ENCODE results near the gene DNAH7. TPM values are rescaled to one million over a fixed set of nuclear protein-coding genes. Genes with fewer than 3 reads are reported as not detected.
A peak's percentile ranks its signal among the peaks of the same experiment; 100 is the strongest.

DNAH7 gene
- 0.10 TPM for total RNA-seq

- Histone ChIP-seq H3K9me3 (ENCODE audit: low read depth, low read length) (no peaks in the 10 kb centered on the region), H3K4me1 (ENCODE audit: insufficient read depth, low read length) (peaks cover 14% of the 10 kb centered on the region), H3K4me3 (ENCODE audit: low read length) (peak within 1 kb of the TSS; percentile 47), H3K27me3 (ENCODE audit: insufficient read depth, low read length) (no peaks in the 10 kb centered on the region)
Measured at GRCh38 chr2:196068271-196069209, at the start of gene DNAH7. Gene DNAH7, minus strand, starts transcription at chr2:196068837. Its CDS starts 126 bp downstream, at chr2:196068711.

DNA sequence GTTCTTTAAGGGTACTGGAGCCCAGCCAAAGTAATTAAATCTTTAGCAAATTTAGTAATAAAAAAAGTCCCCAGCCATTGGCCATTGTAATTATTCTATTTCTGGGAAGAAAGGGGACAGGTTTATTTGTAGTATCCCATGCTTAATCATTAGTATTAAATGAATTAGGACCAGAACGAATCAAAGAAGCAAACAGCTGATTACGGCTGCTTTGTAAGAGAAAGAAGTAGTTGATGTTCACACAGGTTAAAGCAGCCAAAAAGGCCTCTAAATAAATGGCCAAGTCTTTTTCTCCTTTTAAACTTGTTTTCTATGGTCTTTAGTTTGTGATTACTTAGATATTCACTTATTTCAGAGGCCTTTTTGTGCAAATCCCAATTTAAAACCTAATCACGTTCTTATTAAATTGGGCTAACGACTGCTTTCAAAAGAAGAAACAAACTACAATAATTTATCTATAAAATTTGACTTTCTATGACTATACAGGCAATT is 48.6 kb upstream of the DNAH7 start:
- H3K27me3 ChIP-seq (ENCODE audit: insufficient read depth, low read length) = no peaks in the 10 kb centered on the region
- no peak overlapping the region for H3K4me3 ChIP-seq (ENCODE audit: low read length)
- no peaks in the 10 kb centered on the region for H3K4me1 ChIP-seq (ENCODE audit: insufficient read depth, low read length)
- H3K9me3 ChIP-seq (ENCODE audit: low read depth, low read length) = no peaks in the 10 kb centered on the region

- H3K27me3 ChIP-seq (ENCODE audit: insufficient read depth, low read length) = no peaks in the 10 kb centered on the region
- H3K9me3 ChIP-seq (ENCODE audit: low read depth, low read length) = no peaks in the 10 kb centered on the region
- no peak overlapping the region for H3K4me3 ChIP-seq (ENCODE audit: low read length)
- H3K4me1 ChIP-seq (ENCODE audit: insufficient read depth, low read length) = no peaks in the 10 kb centered on the region
Measured at GRCh38 chr2:196113061-196113974, 44.7 kb upstream of the DNAH7 start.

DNA sequence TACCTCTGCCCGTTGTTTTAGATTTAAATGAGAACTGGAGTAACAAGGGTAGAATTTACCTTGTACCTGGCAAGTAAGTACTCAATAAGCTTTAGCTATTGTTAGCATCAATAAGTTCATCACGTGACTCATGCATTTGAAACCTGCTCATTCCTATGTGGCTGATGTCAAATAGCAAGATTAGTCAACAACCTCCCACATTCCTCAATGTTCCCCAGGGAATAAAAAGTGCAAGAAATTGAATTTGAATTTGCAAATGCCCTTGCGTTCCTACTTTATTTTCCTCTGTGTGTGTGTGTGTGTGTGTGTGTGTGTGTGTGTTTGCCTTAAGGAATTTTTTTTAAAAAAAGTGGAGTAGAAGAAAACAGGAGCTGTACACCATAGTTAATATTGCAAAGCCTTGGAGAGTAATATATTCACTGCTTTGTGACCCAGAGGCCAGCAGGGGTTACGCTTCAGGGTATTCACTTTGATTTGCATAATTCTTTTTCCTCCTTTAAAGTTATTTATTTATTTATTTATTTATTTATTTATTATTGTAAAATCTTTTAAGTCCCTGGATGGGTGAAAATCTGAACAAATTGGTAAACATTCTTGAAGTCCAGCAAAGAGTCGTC is 43.9 kb upstream of the DNAH7 start:
- Histone ChIP-seq H3K4me1 (ENCODE audit: insufficient read depth, low read length) (no peaks in the 10 kb centered on the region), H3K4me3 (ENCODE audit: low read length) (no peak overlapping the region), H3K27me3 (ENCODE audit: insufficient read depth, low read length) (no peaks in the 10 kb centered on the region), H3K9me3 (ENCODE audit: low read depth, low read length) (no peaks in the 10 kb centered on the region)

DNA sequence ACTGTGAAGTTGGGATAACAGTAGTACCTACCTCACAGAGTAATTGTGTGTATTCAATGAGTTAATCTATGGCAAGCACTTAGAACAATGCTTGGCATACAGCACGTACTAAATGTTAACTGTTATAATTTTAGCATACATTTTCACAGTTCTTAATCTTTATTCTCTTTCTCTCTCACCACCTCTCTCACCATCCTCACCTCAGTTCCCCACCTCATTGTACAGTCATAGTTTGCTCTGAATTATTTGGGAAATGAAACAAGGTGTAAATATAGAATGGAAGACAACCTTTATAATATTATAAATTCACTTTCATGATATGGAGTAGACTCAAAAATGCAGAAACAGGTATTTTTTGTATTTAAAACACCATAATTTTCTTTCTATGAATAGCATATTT is 40.0 kb upstream of the DNAH7 start:
- Histone ChIP-seq H3K4me1 (ENCODE audit: insufficient read depth, low read length) (no peaks in the 10 kb centered on the region), H3K4me3 (ENCODE audit: low read length) (no peak overlapping the region), H3K9me3 (ENCODE audit: low read depth, low read length) (no peaks in the 10 kb centered on the region), H3K27me3 (ENCODE audit: insufficient read depth, low read length) (no peaks in the 10 kb centered on the region)

GRCh38 chr2:196105951-196106350 is 37.3 kb upstream of the DNAH7 start:
- H3K4me3 ChIP-seq (ENCODE audit: low read length) = no peak overlapping the region
- peaks cover 9% of the 10 kb centered on the region for H3K4me1 ChIP-seq (ENCODE audit: insufficient read depth, low read length)
- no peaks in the 10 kb centered on the region for H3K9me3 ChIP-seq (ENCODE audit: low read depth, low read length)

GRCh38 chr2:196104066-196104465 is 35.4 kb upstream of the DNAH7 start:
- no peaks in the 10 kb centered on the region for H3K27me3 ChIP-seq (ENCODE audit: insufficient read depth, low read length)
- H3K4me3 ChIP-seq (ENCODE audit: low read length) = no peak overlapping the region
- peaks cover 17% of the 10 kb centered on the region for H3K4me1 ChIP-seq (ENCODE audit: insufficient read depth, low read length)
- no peaks in the 10 kb centered on the region for H3K9me3 ChIP-seq (ENCODE audit: low read depth, low read length)

More at GRCh38 chr2:196105951-196106350, 37.3 kb upstream of the DNAH7 start:
- no peaks in the 10 kb centered on the region for H3K27me3 ChIP-seq (ENCODE audit: insufficient read depth, low read length)

DNA sequence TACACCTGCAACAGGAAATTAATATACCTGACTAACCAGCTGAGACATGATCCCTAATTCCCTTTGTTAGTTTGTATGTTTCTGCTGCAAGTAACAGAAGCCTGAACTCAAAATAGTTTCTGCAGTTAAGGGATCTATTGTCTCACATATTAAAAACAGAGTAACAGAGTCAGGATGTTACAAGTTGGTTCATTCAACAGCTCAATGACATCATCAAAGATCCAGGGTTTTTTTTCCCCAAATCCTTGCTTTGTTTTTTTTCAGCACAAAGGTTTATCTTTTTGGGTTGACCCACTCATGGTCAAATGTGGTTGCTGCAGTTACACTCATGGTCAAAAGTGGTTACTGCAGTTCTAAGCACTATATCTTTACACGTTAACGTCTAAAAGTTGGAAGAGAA is 35.0 kb upstream of the DNAH7 start:
- Histone ChIP-seq H3K9me3 (ENCODE audit: low read depth, low read length) (no peaks in the 10 kb centered on the region), H3K4me1 (ENCODE audit: insufficient read depth, low read length) (peaks cover 17% of the 10 kb centered on the region), H3K4me3 (ENCODE audit: low read length) (no peak overlapping the region), H3K27me3 (ENCODE audit: insufficient read depth, low read length) (no peaks in the 10 kb centered on the region)

- no peak overlapping the region for H3K4me3 ChIP-seq (ENCODE audit: low read length)
- peaks cover 17% of the 10 kb centered on the region for H3K4me1 ChIP-seq (ENCODE audit: insufficient read depth, low read length)
- no peaks in the 10 kb centered on the region for H3K9me3 ChIP-seq (ENCODE audit: low read depth, low read length)
- H3K27me3 ChIP-seq (ENCODE audit: insufficient read depth, low read length) = no peaks in the 10 kb centered on the region
Measured at GRCh38 chr2:196101325-196101991, 32.8 kb upstream of the DNAH7 start.

- Histone ChIP-seq H3K4me3 (ENCODE audit: low read length) (no peak overlapping the region), H3K4me1 (ENCODE audit: insufficient read depth, low read length) (peaks cover 17% of the 10 kb centered on the region), H3K9me3 (ENCODE audit: low read depth, low read length) (no peaks in the 10 kb centered on the region), H3K27me3 (ENCODE audit: insufficient read depth, low read length) (no peaks in the 10 kb centered on the region)
Measured at GRCh38 chr2:196099916-196100315, 31.3 kb upstream of the DNAH7 start.

GRCh38 chr2:196097864-196098660 is 29.4 kb upstream of the DNAH7 start:
- H3K27me3 ChIP-seq (ENCODE audit: insufficient read depth, low read length) = no peaks in the 10 kb centered on the region
- no peaks in the 10 kb centered on the region for H3K9me3 ChIP-seq (ENCODE audit: low read depth, low read length)
- H3K4me3 ChIP-seq (ENCODE audit: low read length) = no peak overlapping the region
- H3K4me1 ChIP-seq (ENCODE audit: insufficient read depth, low read length) = peaks cover 17% of the 10 kb centered on the region

DNA sequence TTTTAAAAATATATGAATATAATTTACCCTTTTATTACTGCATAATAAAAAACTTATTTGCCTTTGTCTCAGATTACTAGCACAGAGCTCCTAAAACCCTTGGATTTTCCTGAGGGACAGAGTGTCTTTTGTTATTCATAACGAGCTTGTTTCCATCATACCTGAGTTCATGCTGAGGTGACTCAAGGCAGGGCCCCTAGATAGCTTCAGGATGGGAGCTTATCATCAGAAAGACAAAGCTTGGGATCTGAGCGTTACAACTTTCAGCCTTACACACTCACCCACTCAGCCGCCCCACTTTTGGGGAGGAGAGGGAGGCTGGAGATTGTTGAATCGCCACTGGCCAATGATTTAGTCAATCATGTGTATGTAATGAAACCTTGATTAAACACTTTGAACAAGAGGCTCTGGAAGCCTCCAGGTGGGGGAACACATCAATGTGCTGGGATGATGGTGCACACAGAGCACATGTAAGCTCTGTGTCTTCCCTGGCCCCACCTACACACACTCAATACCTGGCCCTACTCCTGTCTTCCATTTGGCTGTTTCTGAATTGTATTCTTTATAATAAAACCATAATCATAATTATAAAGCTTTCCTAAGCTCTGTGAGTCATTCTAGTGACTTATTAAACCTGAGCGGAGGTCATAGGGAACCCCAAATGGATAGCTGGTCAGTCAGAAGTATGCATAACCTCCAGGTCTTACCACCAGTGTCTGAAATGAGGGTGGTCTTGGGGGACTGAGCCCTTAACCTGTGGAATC is 28.5 kb upstream of the DNAH7 start:
- Histone ChIP-seq H3K4me1 (ENCODE audit: insufficient read depth, low read length) (peaks cover 17% of the 10 kb centered on the region), H3K4me3 (ENCODE audit: low read length) (no peak overlapping the region), H3K27me3 (ENCODE audit: insufficient read depth, low read length) (no peaks in the 10 kb centered on the region), H3K9me3 (ENCODE audit: low read depth, low read length) (no peaks in the 10 kb centered on the region)

- Histone ChIP-seq H3K4me3 (ENCODE audit: low read length) (no peak overlapping the region), H3K9me3 (ENCODE audit: low read depth, low read length) (no peaks in the 10 kb centered on the region), H3K4me1 (ENCODE audit: insufficient read depth, low read length) (peaks cover 12% of the 10 kb centered on the region)
Measured at GRCh38 chr2:196096264-196096663, 27.6 kb upstream of the DNAH7 start.

More at GRCh38 chr2:196096264-196096663, 27.6 kb upstream of the DNAH7 start:
- H3K27me3 ChIP-seq (ENCODE audit: insufficient read depth, low read length) = no peaks in the 10 kb centered on the region
